CD4-positive, alpha-beta T cell treated with Interleukin-15 for 1 hour (primary cell): ENCODE results near the gene TSPAN13.

Source experiments
- DNase-seq: peaks from one replicate; pipeline ENCODE4 v3.0.0-alpha.2; 2020

Gene TSPAN13

DNA sequence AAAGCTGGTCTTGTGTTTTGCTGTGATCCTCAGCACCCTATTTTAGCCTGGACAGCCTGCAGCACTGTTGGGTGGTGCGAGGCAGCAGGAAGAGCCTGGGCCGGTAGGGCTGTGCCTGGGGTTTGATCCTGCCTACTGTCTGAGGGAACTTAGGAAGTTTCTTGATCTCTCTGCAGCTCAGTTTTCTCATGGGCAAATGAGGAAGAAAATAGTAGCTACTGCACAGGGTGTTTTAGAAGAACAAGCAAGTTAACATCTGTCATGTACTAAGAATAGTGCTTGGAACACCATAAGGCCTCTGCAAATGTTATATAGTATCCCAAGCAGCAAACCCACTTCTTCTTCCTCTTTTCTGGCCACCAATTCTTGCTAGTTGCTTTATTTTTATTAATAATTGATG lies 63.3 kb downstream of the TSPAN13 start:
- no peak for DNase-seq

- DNase-seq = no peak
Measured at GRCh38 chr7:16817536-16817935, 64.0 kb downstream of the TSPAN13 start.

- no peak for DNase-seq
Measured at GRCh38 chr7:16818732-16819131, 65.2 kb downstream of the TSPAN13 start.

DNA sequence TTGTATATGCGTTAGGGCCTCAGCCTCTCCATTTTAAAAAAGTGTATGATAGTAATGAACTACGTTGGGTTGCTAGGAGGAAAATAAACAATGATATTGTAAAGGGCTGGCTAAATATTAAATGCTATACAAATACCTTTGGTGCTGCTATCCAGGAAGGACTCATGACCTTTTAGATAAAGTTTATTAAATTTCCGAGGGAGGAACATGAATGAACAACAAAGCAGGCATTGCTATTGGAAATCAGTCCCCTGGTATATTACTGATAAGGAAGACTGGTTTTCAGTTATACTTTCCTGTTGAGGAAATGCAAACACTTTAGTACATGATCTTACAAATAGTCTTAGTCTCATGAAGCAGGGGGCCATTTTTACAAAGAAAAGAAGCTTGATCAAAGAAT lies 68.5 kb downstream of the TSPAN13 start:
- DNase-seq = no peak

DNA sequence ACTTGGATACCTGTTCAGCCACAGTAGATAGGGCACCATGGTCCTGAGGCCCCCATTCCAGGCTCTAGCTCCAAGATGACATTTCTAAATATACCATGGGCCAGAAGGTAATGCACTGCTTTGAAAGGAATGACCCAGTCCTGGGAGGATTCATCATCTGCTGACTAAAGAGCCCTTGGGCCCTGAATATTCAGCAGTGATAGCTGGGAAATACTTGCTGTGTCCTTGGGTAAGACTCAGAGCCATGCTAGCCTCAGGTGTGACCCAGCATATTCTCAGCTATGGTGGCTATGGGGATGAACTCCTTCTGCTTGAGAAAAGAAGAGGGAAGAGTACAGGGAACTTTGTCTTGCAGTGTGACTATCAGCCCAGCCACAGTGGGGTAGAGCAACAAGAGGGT lies 72.5 kb downstream of the TSPAN13 start:
- DNase-seq = no peak

DNA sequence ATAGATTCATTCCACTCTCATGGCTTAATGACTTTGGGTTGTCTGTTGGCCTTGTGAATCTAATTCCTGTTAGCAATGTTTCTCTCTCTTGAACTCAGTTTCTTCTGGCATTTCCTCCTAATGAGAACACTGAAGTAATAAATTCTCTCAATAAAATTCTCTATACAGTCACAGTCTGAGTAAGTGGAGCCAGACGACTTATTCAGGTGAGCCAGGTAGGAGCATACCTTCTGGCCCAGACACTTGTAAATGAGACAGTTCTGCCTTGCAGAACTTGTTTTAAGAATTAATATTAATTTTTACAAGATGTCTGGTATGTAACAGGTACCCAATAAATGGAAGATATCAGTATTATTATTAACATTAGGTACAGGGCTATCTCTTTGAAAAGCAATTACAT lies 79.8 kb downstream of the TSPAN13 start:
- no peak for DNase-seq
